K562 (cell line): Measurements from ENCODE around the gene COQ10B. TPM values are rescaled to one million over a fixed set of nuclear protein-coding genes. Genes with fewer than 3 reads are reported as not detected.

Source experiments
- ATAC-seq: fragments of 200-7000 bp; cut with Tn5 transposase; 3 replicates; pipeline ENCODE4 v1.9.1; 2020; ENCODE audit warnings: moderate library complexity
- BruUV-seq: library from RNA; stranded (reverse); fragments of 400-500 nt; replicated peaks from 2 replicates; lab custom pipeline; 2021; lab: Mats Ljungman, UMichigan
- CTCF ChIA-PET: fragments of 300-600 bp; formaldehyde crosslinking; extraction: SDS; loops from one replicate; lab custom pipeline; 2021; ENCODE audit warnings: low intra/inter-chr PET ratio; lab: Yijun Ruan, JAX
- POLR2A ChIA-PET: fragments of 300-600, 350-650 bp; sonication (Branson Sonifier 250); formaldehyde crosslinking; extraction: SDS; loops from one replicate; lab custom pipeline; 2021; ENCODE audit warnings: antibody characterized with exemption, inconsistent platforms; lab: Yijun Ruan, JAX
- DNase-seq, 4 experiments: peaks; one replicate each; pipeline versions ENCODE4 v3.0.0 to v3.0.0-alpha.2; 2011 to 2018; ENCODE audit warnings: low spot score in 3 of 4, mixed read lengths in 3 of 4; ENCODE audit errors: extremely low read depth in 1 of 4
- FAIRE-seq: peaks from 2 replicates; lab custom pipeline; 2011; peaks lifted over from hg19 to GRCh38; lab: Jason Lieb, UNC
- H2AFZ ChIP-seq: 2 replicates; pipeline ENCODE4 v1.6.0; 2011; ENCODE audit warnings: low read depth, low read length, control low read depth, inconsistent platforms
- H3K27ac ChIP-seq: fragments of 200-600 bp; 3 replicates; pipeline ENCODE4 v1.8.0; 2011; ENCODE audit warnings: low read depth, mild to moderate bottlenecking, control low read depth, inconsistent platforms, low read length, moderate library complexity, mixed read lengths; ENCODE audit errors: extremely low read depth
- H3K27me3 ChIP-seq, 2 experiments: fragments of 300-600 bp in 1 of 2; 2 replicates in 1 of 2; 3 replicates in 1 of 2; pipeline versions ENCODE4 v1.6.0 to v1.8.0; 2011; ENCODE audit warnings: inconsistent platforms in 2 of 2, low read length in 2 of 2, mild to moderate bottlenecking in 1 of 2, mixed read lengths in 1 of 2, moderate library complexity in 1 of 2; ENCODE audit not compliant: control insufficient read depth in 2 of 2, insufficient read depth in 2 of 2
- H3K36me3 ChIP-seq: fragments of 300-600 bp; 3 replicates; pipeline ENCODE4 v1.8.0; 2011; ENCODE audit warnings: mild to moderate bottlenecking, low read length, inconsistent platforms; ENCODE audit not compliant: control insufficient read depth, insufficient read depth
- H3K4me1 ChIP-seq, 2 experiments: fragments of 200-600 bp in 1 of 2; replicated peaks in 1 of 2; 2 replicates in 1 of 2; 3 replicates in 1 of 2; pipeline versions ENCODE4 v1.5.1 to v1.8.0; 2011; ENCODE audit warnings: inconsistent platforms in 2 of 2, low read length in 2 of 2, mild to moderate bottlenecking in 1 of 2, mixed read lengths in 1 of 2, moderate library complexity in 1 of 2; ENCODE audit not compliant: control insufficient read depth in 2 of 2, insufficient read depth in 2 of 2
- H3K4me2 ChIP-seq: 2 replicates; pipeline ENCODE4 v1.6.1; 2011; ENCODE audit warnings: low read length, control low read depth, inconsistent platforms, mixed read lengths; ENCODE audit not compliant: insufficient read depth
- H3K4me3 ChIP-seq: fragments of 200-600 bp; sonication (generic), shearing (Covaris generic); 2 replicates; pipeline ENCODE4 v1.5.1; 2016; ENCODE audit warnings: control low read depth, inconsistent platforms
- H3K79me2 ChIP-seq: fragments of 200-600 bp; 3 replicates; pipeline ENCODE4 v1.8.0; 2011; ENCODE audit warnings: low read length, inconsistent platforms; ENCODE audit not compliant: control insufficient read depth, insufficient read depth
- H3K9ac ChIP-seq, 2 experiments: 2 replicates each; pipeline versions ENCODE4 v1.6.0 to v1.6.1; 2011; ENCODE audit warnings: low read depth in 2 of 2, low read length in 2 of 2, control low read depth in 1 of 2, inconsistent platforms in 1 of 2, mild to moderate bottlenecking in 1 of 2, mixed read lengths in 1 of 2; ENCODE audit not compliant: insufficient read depth in 1 of 2
- H3K9me1 ChIP-seq: one replicate; pipeline ENCODE4 v1.6.0; 2011; ENCODE audit warnings: inconsistent platforms, mild to moderate bottlenecking, low read length, moderate library complexity; ENCODE audit not compliant: control insufficient read depth, insufficient read depth
- H3K9me3 ChIP-seq: replicated peaks from 2 replicates; pipeline ENCODE4 v1.5.1; 2011; ENCODE audit warnings: low read depth, low read length, inconsistent platforms; ENCODE audit not compliant: control insufficient read depth, insufficient read depth
- H4K20me1 ChIP-seq: replicated peaks from 2 replicates; pipeline ENCODE4 v1.6.1; 2011; ENCODE audit warnings: low read length, inconsistent platforms, mixed read lengths; ENCODE audit not compliant: control insufficient read depth, insufficient read depth
- ADNP ChIP-seq: fragments of 200-800 bp; sonication (Bioruptor generic); IDR thresholded peaks from 2 replicates; pipeline ENCODE4 v1.6.1; 2016; ENCODE audit warnings: missing genetic modification characterization, missing compliant biosample characterization
- BCL6 ChIP-seq: fragments of 250-450 bp; sonication (Bioruptor Pico); IDR thresholded peaks from 2 replicates; pipeline ENCODE4 v1.4.0; 2020
- BCOR ChIP-seq: fragments of 450-650 bp; IDR thresholded peaks from 2 replicates; pipeline ENCODE4 v1.6.1; 2016
- CBFA2T2 ChIP-seq: fragments of 450-650 bp; conservative IDR thresholded peaks from 2 replicates; pipeline ENCODE4 v1.6.1; 2017; ENCODE audit warnings: mild to moderate bottlenecking
- DDX20 ChIP-seq: fragments of 450-650 bp; IDR thresholded peaks from 2 replicates; pipeline ENCODE4 v1.6.1; 2016; ENCODE audit warnings: missing genetic modification characterization, low read depth, mild to moderate bottlenecking, missing compliant biosample characterization, moderate library complexity
- HNRNPL ChIP-seq: fragments of 200-400 bp; formaldehyde crosslinking; IDR thresholded peaks from 2 replicates; pipeline ENCODE4 v1.6.1; 2017; ENCODE audit warnings: low read depth, mild to moderate bottlenecking, low read length
- NFRKB ChIP-seq: fragments of 450-650 bp; IDR thresholded peaks from 2 replicates; pipeline ENCODE4 v1.6.1; 2016; ENCODE audit warnings: low read depth
- RBM39 ChIP-seq: fragments of 200-400 bp; formaldehyde crosslinking; optimal IDR thresholded peaks from 2 replicates; pipeline ENCODE3; 2018; ENCODE audit warnings: low read depth, low read length
- STAT5A ChIP-seq: IDR thresholded peaks from 2 replicates; pipeline ENCODE4 v1.6.1; 2012; ENCODE audit warnings: low read length, inconsistent platforms, borderline replicate concordance
- TEAD2 ChIP-seq: fragments of 450-650 bp; IDR thresholded peaks from 2 replicates; pipeline ENCODE4 v1.6.1; 2016; ENCODE audit warnings: missing genetic modification characterization, control low read depth, missing compliant biosample characterization
- ZNF436 ChIP-seq: fragments of 250-450, 450-650 bp; sonication (Bioruptor Pico); formaldehyde crosslinking; IDR thresholded peaks from 2 replicates; pipeline ENCODE4 v1.7.0; 2020; ENCODE audit warnings: mild to moderate bottlenecking
- ZNF696 ChIP-seq: fragments of 250-450 bp; sonication (Bioruptor Pico); conservative IDR thresholded peaks from 2 replicates; pipeline ENCODE4 v1.4.0; 2020; ENCODE audit warnings: mild to moderate bottlenecking, moderate library complexity
- ZNF780A ChIP-seq: fragments of 250-450 bp; sonication (Bioruptor Pico); IDR thresholded peaks from 2 replicates; pipeline ENCODE4 v1.5.0; 2021; ENCODE audit warnings: mild to moderate bottlenecking
- WGBS: fragments of 100-300 bp; shearing (Covaris generic); methylation state at CpG from one replicate; pipeline ENCODE4 v1.1.6; 2016; ENCODE audit warnings: low coverage, mixed read lengths; ENCODE audit not compliant: insufficient coverage; ENCODE audit errors: missing lambda C conversion rate; 5-methylcytosine and 5-hydroxymethylcytosine counted together
- in situ Hi-C: fragments of 300-500 bp; cut with MboI; formaldehyde crosslinking; loops from 4 replicates; pipeline ENCODE4 v1.15.0; 2018; ENCODE audit warnings: inconsistent platforms, mixed read lengths
- intact Hi-C: fragments of 100-400 bp; cut with micrococcal nuclease; formaldehyde crosslinking; loops from 2 replicates; pipeline ENCODE4 v1.14.2; 2022
- polyA plus RNA-seq, 8 experiments: library from polyadenylated mRNA; depleted of rRNA in 4 of 8; stranded (reverse) in 5 of 8; unstranded in 3 of 8; fragments of >200 nt; fragmentation: Nextera tagmentation in 2 of 8; fragmentation: Illumina TruSeq in 1 of 8; extraction: Ambion mirVana in 2 of 8; extraction: Trizol in 1 of 8; gene quantifications; 2 replicates each; pipeline versions ENCODE4 v1.2.1 to v1.2.3, GENCODE V29; 2011 to 2014; ENCODE audit warnings: inconsistent platforms in 1 of 8, missing spikeins in 1 of 8
- total RNA-seq, 7 experiments: library from RNA; depleted of rRNA in 6 of 7; stranded (reverse); fragments of >200 nt in 6 of 7; fragmentation: Illumina TruSeq in 2 of 7; extraction: Trizol in 2 of 7; gene quantifications; 2 replicates each; pipeline versions ENCODE4 v1.2.1 to v1.2.3, GENCODE V29; 2011 to 2021; ENCODE audit warnings: low replicate concordance in 1 of 7
- TF ChIP-seq, protein P1 (sequence below), 3 experiments: fragments of 200-800 bp in 1 of 3; fragments of 250-450 bp in 1 of 3; fragments of 450-650 bp in 1 of 3; sonication (Bioruptor Pico) in 1 of 3; sonication (Bioruptor generic) in 1 of 3; formaldehyde crosslinking in 1 of 3; IDR thresholded peaks; 2 replicates each; pipeline versions ENCODE4 v1.6.1 to v1.8.0; 2016 to 2022; ENCODE audit warnings: mild to moderate bottlenecking in 2 of 3, missing genetic modification characterization in 2 of 3, missing compliant biosample characterization in 1 of 3, moderate library complexity in 1 of 3

The COQ10B gene
- total and polyA plus RNA-seq, 9 of the 15 experiments (the other 6 are each of a cell fraction or from before 2014, with no cell fraction given): 3.1 to 13.1 (median 7.7) TPM

DNA sequence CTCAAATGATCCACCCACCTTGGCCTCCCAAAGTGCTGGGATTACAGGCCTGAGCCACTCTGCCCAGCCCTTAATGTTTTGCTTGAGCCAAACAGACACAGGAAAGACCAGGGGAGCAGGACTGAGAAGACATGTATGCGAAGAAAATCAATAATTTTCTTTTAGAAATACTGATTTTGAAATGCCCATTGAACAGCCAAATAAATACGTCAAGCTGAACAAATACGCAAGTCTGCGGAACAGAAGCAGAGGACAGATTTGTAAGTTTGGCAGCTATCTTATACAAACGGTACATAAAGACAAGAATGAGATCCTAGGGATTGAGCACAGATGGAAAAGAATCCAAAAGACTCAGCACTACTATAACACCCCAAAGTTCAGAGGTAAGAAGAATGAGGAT lies 39.3 kb upstream of the COQ10B start:
- H3K79me2 ChIP-seq: peaks cover 11% of the 10 kb centered on the region; the same call in 2 of the 3 replicates
- no peak overlapping the region for H3K27ac ChIP-seq
- H3K9me3 ChIP-seq: no peaks in the 10 kb centered on the region
- CTCF ChIA-PET: no interaction called here
- in situ Hi-C loops (no loop called here), intact Hi-C loops (no loop called here)
- H3K4me1 ChIP-seq: no peaks in the 10 kb centered on the region
- FAIRE-seq (no peak), ATAC-seq (no peak), DNase-seq (no peak)
- no peak overlapping the region for H3K4me3 ChIP-seq
- no peak overlapping the region for H3K4me2 ChIP-seq
- BruUV-seq: no TSS peak
- H2AFZ ChIP-seq: no peak overlapping the region
- peaks cover 83% of the 10 kb centered on the region for H3K36me3 ChIP-seq
- TF ChIP-seq STAT5A: no peak
- TF ChIP-seq CBFA2T2: no peak
- no peak for TF ChIP-seq BCL6 (CRISPR knock-in tag)
- TF ChIP-seq ZNF436 (CRISPR knock-in tag): no peak
- TF ChIP-seq, protein P1, sequence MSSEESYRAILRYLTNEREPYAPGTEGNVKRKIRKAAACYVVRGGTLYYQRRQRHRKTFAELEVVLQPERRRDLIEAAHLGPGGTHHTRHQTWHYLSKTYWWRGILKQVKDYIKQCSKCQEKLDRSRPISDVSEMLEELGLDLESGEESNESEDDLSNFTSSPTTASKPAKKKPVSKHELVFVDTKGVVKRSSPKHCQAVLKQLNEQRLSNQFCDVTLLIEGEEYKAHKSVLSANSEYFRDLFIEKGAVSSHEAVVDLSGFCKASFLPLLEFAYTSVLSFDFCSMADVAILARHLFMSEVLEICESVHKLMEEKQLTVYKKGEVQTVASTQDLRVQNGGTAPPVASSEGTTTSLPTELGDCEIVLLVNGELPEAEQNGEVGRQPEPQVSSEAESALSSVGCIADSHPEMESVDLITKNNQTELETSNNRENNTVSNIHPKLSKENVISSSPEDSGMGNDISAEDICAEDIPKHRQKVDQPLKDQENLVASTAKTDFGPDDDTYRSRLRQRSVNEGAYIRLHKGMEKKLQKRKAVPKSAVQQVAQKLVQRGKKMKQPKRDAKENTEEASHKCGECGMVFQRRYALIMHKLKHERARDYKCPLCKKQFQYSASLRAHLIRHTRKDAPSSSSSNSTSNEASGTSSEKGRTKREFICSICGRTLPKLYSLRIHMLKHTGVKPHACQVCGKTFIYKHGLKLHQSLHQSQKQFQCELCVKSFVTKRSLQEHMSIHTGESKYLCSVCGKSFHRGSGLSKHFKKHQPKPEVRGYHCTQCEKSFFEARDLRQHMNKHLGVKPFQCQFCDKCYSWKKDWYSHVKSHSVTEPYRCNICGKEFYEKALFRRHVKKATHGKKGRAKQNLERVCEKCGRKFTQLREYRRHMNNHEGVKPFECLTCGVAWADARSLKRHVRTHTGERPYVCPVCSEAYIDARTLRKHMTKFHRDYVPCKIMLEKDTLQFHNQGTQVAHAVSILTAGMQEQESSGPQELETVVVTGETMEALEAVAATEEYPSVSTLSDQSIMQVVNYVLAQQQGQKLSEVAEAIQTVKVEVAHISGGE (CRISPR knock-in tag; IDR thresholded peaks at IDR 0.05): no peak
- TF ChIP-seq BCOR: no peak
- TF ChIP-seq NFRKB: no peak
- no peak for TF ChIP-seq HNRNPL
- TF ChIP-seq ZNF780A (CRISPR knock-in tag): no peak
- no peak for TF ChIP-seq ADNP
- no peak for TF ChIP-seq RBM39
- TF ChIP-seq ZNF696 (CRISPR knock-in tag): no peak
- no peak for TF ChIP-seq TEAD2
- no peak for TF ChIP-seq DDX20 (tag)
- H4K20me1 ChIP-seq: no peaks in the 10 kb centered on the region
- POLR2A ChIA-PET: interaction anchor here (0.6 to 1.3 kb wide), 3 partner anchors 17 to 86 kb away, joined by 3 to 4 read pairs (median 3); partner anchors contain the start of genes HSPD1, HSPE1 and SF3B1
- 92% methylated on average over 5 of the region's 5 CpGs for WGBS
- no peaks in the 10 kb centered on the region for H3K27me3 ChIP-seq
- no peak overlapping the region for H3K9ac ChIP-seq
- H3K9me1 ChIP-seq: no peaks in the 10 kb centered on the region
